ENCODE data around the gene DAZAP1. TPM values are rescaled to one million over a fixed set of nuclear protein-coding genes. Genes with fewer than 3 reads are reported as not detected.
A peak's percentile ranks its signal among the peaks of the same experiment; 100 is the strongest.

Gene DAZAP1
- total RNA-seq, 1 experiment from 2014 or later = 115 TPM

GRCh38 chr19:1377176-1377964, 30.0 kb upstream of the DAZAP1 start:
- DNase-seq (ENCODE audit: low read depth) = no peak

GRCh38 chr19:1377965-1378785, 29.2 kb upstream of the DAZAP1 start:
- DNase-seq (ENCODE audit: low read depth) = no peak

- no peak for DNase-seq (ENCODE audit: low read depth)
Observed at GRCh38 chr19:1379126-1379905, 28.1 kb upstream of the DAZAP1 start.

GRCh38 chr19:1379961-1380489, 27.4 kb upstream of the DAZAP1 start:
- DNase-seq (ENCODE audit: low read depth) = no peak

GRCh38 chr19:1382250-1382649, 25.1 kb upstream of the DAZAP1 start:
- DNase-seq (ENCODE audit: low read depth) = no peak

- DNase-seq (ENCODE audit: low read depth) = no peak
Observed at GRCh38 chr19:1383017-1383311, 24.4 kb upstream of the DAZAP1 start.

- peak; percentile 92 for DNase-seq (ENCODE audit: low read depth)
Observed at GRCh38 chr19:1383312-1384084, 23.9 kb upstream of the DAZAP1 start, which contains the start of gene NDUFS7. Gene NDUFS7, plus strand, starts transcription at chr19:1383907. Its CDS starts 20 bp downstream, at chr19:1383927.

- no peak for DNase-seq (ENCODE audit: low read depth)
Observed at GRCh38 chr19:1384085-1384462, 23.3 kb upstream of the DAZAP1 start.

- DNase-seq (ENCODE audit: low read depth) = no peak
Observed at GRCh38 chr19:1384478-1385110, 22.8 kb upstream of the DAZAP1 start.

GRCh38 chr19:1385816-1386215, 21.6 kb upstream of the DAZAP1 start:
- no peak for DNase-seq (ENCODE audit: low read depth)

GRCh38 chr19:1386945-1387683, 20.3 kb upstream of the DAZAP1 start:
- no peak for DNase-seq (ENCODE audit: low read depth)

- no peak for DNase-seq (ENCODE audit: low read depth)
Observed at GRCh38 chr19:1387684-1388636, 19.4 kb upstream of the DAZAP1 start.

- DNase-seq (ENCODE audit: low read depth) = no peak
Observed at GRCh38 chr19:1388637-1389026, 18.8 kb upstream of the DAZAP1 start.

- no peak for DNase-seq (ENCODE audit: low read depth)
Observed at GRCh38 chr19:1389033-1389940, 18.1 kb upstream of the DAZAP1 start.

- no peak for DNase-seq (ENCODE audit: low read depth)
Observed at GRCh38 chr19:1390890-1391423, 16.4 kb upstream of the DAZAP1 start.

- no peak for DNase-seq (ENCODE audit: low read depth)
Observed at GRCh38 chr19:1392407-1392806, 15.0 kb upstream of the DAZAP1 start.

GRCh38 chr19:1392939-1393530, 14.4 kb upstream of the DAZAP1 start:
- DNase-seq (ENCODE audit: low read depth) = no peak

All from Daoy (cell line).